H1 (cell line): Measurements from ENCODE around the gene NEDD8. TPM values are rescaled to one million over a fixed set of nuclear protein-coding genes. Genes with fewer than 3 reads are reported as not detected.

ENCODE experiments used
- CTCF ChIA-PET: fragments of 300-600 bp; sonication (Branson Sonifier 250); formaldehyde crosslinking; loops from one replicate; lab custom pipeline; 2021; ENCODE audit not compliant: partially characterized antibody; lab: Charles Lee
- POLR2A ChIA-PET: fragments of 300-600 bp; sonication (Branson Sonifier 250); formaldehyde crosslinking; loops from one replicate; lab custom pipeline; 2021; ENCODE audit warnings: inconsistent platforms; ENCODE audit not compliant: partially characterized antibody; lab: Charles Lee
- DNase-seq, 2 experiments: peaks; one replicate each; pipeline versions ENCODE4 v3.0.0 to v3.0.0-alpha.2; 2010 to 2022; ENCODE audit warnings: low spot score in 2 of 2, low read depth in 1 of 2, mixed read lengths in 1 of 2
- FAIRE-seq: peaks from 2 replicates; lab custom pipeline; 2011; peaks lifted over from hg19 to GRCh38; lab: Jason Lieb, UNC
- H2AFZ ChIP-seq: 2 replicates; pipeline ENCODE4 v1.8.1; 2012; ENCODE audit warnings: low read length, inconsistent platforms
- H2AK5ac ChIP-seq: 2 replicates; pipeline ENCODE4 v1.6.1; 2013; ENCODE audit warnings: low read depth, low read length
- H2BK120ac ChIP-seq: replicated peaks from 2 replicates; pipeline ENCODE3; 2013; ENCODE audit warnings: low read depth, low read length, inconsistent platforms
- H2BK12ac ChIP-seq: 2 replicates; pipeline ENCODE4 v1.6.1; 2013; ENCODE audit warnings: low read depth, low read length
- H2BK15ac ChIP-seq: 2 replicates; pipeline ENCODE4 v1.6.1; 2013; ENCODE audit warnings: low read length
- H2BK20ac ChIP-seq: 2 replicates; pipeline ENCODE4 v1.6.1; 2013; ENCODE audit warnings: low read length
- H2BK5ac ChIP-seq: 2 replicates; pipeline ENCODE4 v1.6.1; 2013; ENCODE audit warnings: low read depth, low read length
- H3K14ac ChIP-seq: 2 replicates; pipeline ENCODE4 v1.6.1; 2013; ENCODE audit warnings: inconsistent platforms; ENCODE audit not compliant: insufficient read length
- H3K18ac ChIP-seq: 2 replicates; pipeline ENCODE4 v1.6.1; 2013; ENCODE audit warnings: low read length; ENCODE audit errors: extremely low read depth
- H3K23ac ChIP-seq: 2 replicates; pipeline ENCODE4 v1.6.1; 2013; ENCODE audit warnings: inconsistent platforms; ENCODE audit not compliant: insufficient read length
- H3K23me2 ChIP-seq: 2 replicates; pipeline ENCODE4 v1.6.1; 2013; ENCODE audit warnings: low read depth, low read length
- H3K27ac ChIP-seq: 2 replicates; pipeline ENCODE4 v1.6.1; 2011; ENCODE audit warnings: low read depth, low read length, inconsistent platforms
- H3K27me3 ChIP-seq, 4 experiments: replicated peaks in 1 of 4; 1 replicate in 1 of 4; 2 replicates in 3 of 4; pipeline versions ENCODE4 v1.6.1 to v1.8.1; 2011 to 2013; ENCODE audit warnings: low read length in 3 of 4, mild to moderate bottlenecking in 3 of 4, inconsistent platforms in 2 of 4, mixed read lengths in 2 of 4, moderate library complexity in 1 of 4; ENCODE audit not compliant: control insufficient read depth in 3 of 4, insufficient read depth in 3 of 4; ENCODE audit errors: extremely low read depth in 1 of 4
- H3K36me3 ChIP-seq, 4 experiments: 2 replicates each; pipeline versions ENCODE4 v1.6.1 to v1.8.1; 2011 to 2013; ENCODE audit warnings: mild to moderate bottlenecking in 4 of 4, low read length in 3 of 4, moderate library complexity in 2 of 4, control low read depth in 1 of 4, inconsistent platforms in 1 of 4; ENCODE audit not compliant: insufficient read depth in 4 of 4, control insufficient read depth in 2 of 4
- H3K4ac ChIP-seq: replicated peaks from 2 replicates; pipeline ENCODE3; 2013; ENCODE audit warnings: low read length, low read depth, mixed read lengths, inconsistent platforms; ENCODE audit not compliant: insufficient read length
- H3K4me1 ChIP-seq, 4 experiments: replicated peaks in 1 of 4; 1 replicate in 1 of 4; 2 replicates in 3 of 4; pipeline versions ENCODE4 v1.6.1 to v1.8.1; 2011 to 2013; ENCODE audit warnings: low read length in 3 of 4, inconsistent platforms in 2 of 4, mixed read lengths in 1 of 4; ENCODE audit not compliant: insufficient read depth in 4 of 4, control insufficient read depth in 3 of 4
- H3K4me2 ChIP-seq, 2 experiments: 2 replicates each; pipeline versions ENCODE4 v1.6.1 to v1.8.1; 2011 to 2013; ENCODE audit warnings: low read depth in 2 of 2, low read length in 2 of 2, control low read depth in 1 of 2, inconsistent platforms in 1 of 2, mild to moderate bottlenecking in 1 of 2; ENCODE audit not compliant: insufficient read depth in 1 of 2
- H3K4me3 ChIP-seq, 4 experiments: fragments of 200-600, 300-600 bp in 1 of 4; sonication (generic), shearing (Covaris generic), sonication (Bioruptor Twin) in 1 of 4; 2 replicates each; pipeline versions ENCODE4 v1.5.1 to v1.8.1; 2011 to 2016; ENCODE audit warnings: low read length in 4 of 4, low read depth in 3 of 4, control low read depth in 2 of 4, inconsistent platforms in 2 of 4, mild to moderate bottlenecking in 2 of 4, mixed read lengths in 1 of 4, moderate library complexity in 1 of 4; ENCODE audit not compliant: insufficient read depth in 2 of 4; ENCODE audit errors: extremely low read depth in 1 of 4
- H3K56ac ChIP-seq: replicated peaks from 2 replicates; pipeline ENCODE3; 2013; ENCODE audit warnings: low read depth, mild to moderate bottlenecking, mixed read lengths, low read length, inconsistent platforms; ENCODE audit not compliant: insufficient read length
- H3K79me1 ChIP-seq: 2 replicates; pipeline ENCODE4 v1.6.1; 2013; ENCODE audit warnings: low read depth, low read length, control low read depth
- H3K79me2 ChIP-seq, 2 experiments: 2 replicates each; pipeline versions ENCODE4 v1.6.1 to v1.8.1; 2012 to 2013; ENCODE audit warnings: low read length in 2 of 2, mild to moderate bottlenecking in 2 of 2, inconsistent platforms in 1 of 2; ENCODE audit not compliant: insufficient read depth in 2 of 2, control insufficient read depth in 1 of 2
- H3K9ac ChIP-seq, 4 experiments: replicated peaks in 1 of 4; 1 replicate in 1 of 4; 2 replicates in 3 of 4; pipeline versions ENCODE4 v1.6.1 to v1.8.1; 2011 to 2013; ENCODE audit warnings: low read depth in 3 of 4, low read length in 3 of 4, control low read depth in 2 of 4, mild to moderate bottlenecking in 2 of 4, moderate library complexity in 2 of 4, inconsistent platforms in 1 of 4; ENCODE audit errors: extremely low read depth in 1 of 4
- H3K9me3 ChIP-seq, 2 experiments: 2 replicates each; pipeline versions ENCODE4 v1.6.1 to v1.8.1; 2012 to 2013; ENCODE audit warnings: mild to moderate bottlenecking in 2 of 2, moderate library complexity in 2 of 2, control low read depth in 1 of 2, inconsistent platforms in 1 of 2, low read depth in 1 of 2, low read length in 1 of 2, mixed read lengths in 1 of 2; ENCODE audit not compliant: insufficient read depth in 2 of 2
- H4K20me1 ChIP-seq, 2 experiments: replicated peaks in 1 of 2; 2 replicates each; pipeline versions ENCODE3 to v1.8.1; 2011 to 2013; ENCODE audit warnings: inconsistent platforms in 2 of 2, low read length in 2 of 2, mild to moderate bottlenecking in 1 of 2; ENCODE audit not compliant: insufficient read depth in 2 of 2, control insufficient read depth in 1 of 2
- H4K5ac ChIP-seq: 2 replicates; pipeline ENCODE4 v1.6.1; 2013; ENCODE audit warnings: low read length, low read depth, mixed read lengths, inconsistent platforms; ENCODE audit not compliant: insufficient read length
- H4K8ac ChIP-seq: 2 replicates; pipeline ENCODE4 v1.8.0; 2013; ENCODE audit warnings: mild to moderate bottlenecking, moderate library complexity, low read length, inconsistent platforms; ENCODE audit not compliant: insufficient read depth; ENCODE audit errors: extremely low read depth
- H4K91ac ChIP-seq: replicated peaks from 2 replicates; pipeline ENCODE3; 2013; ENCODE audit warnings: low read length, mixed read lengths, inconsistent platforms; ENCODE audit not compliant: insufficient read length
- SAP30 ChIP-seq: fragments of 300-600 bp; sonication (generic); IDR thresholded peaks from 2 replicates; pipeline ENCODE4 v1.7.1; 2012; ENCODE audit warnings: low read length, moderate library complexity, mild to moderate bottlenecking, inconsistent platforms; ENCODE audit not compliant: insufficient read depth, insufficient replicate concordance
- SP1 ChIP-seq: IDR thresholded peaks from 2 replicates; pipeline ENCODE4 v1.6.1; 2011; ENCODE audit warnings: low read depth, low read length
- WGBS, 2 experiments: shearing (Covaris generic) in 1 of 2; methylation state at CpG; one replicate each; pipeline versions ENCODE4 v1.1.6 to v1.1.7; 2013 to 2015; ENCODE audit warnings: low lambda C conversion rate in 2 of 2, mixed read lengths in 2 of 2, inconsistent platforms in 1 of 2, low coverage in 1 of 2, missing lambda C conversion rate in 1 of 2; ENCODE audit not compliant: insufficient replicate concordance in 2 of 2, insufficient coverage in 1 of 2, insufficient read length in 1 of 2; ENCODE audit errors: extremely low coverage in 1 of 2, missing lambda C conversion rate in 1 of 2; 5-methylcytosine and 5-hydroxymethylcytosine counted together
- polyA plus RNA-seq, 7 experiments: library from polyadenylated mRNA; depleted of rRNA in 3 of 7; stranded (reverse) in 5 of 7; unstranded in 2 of 7; fragments of >200 nt in 5 of 7; fragments of 200-250 nt in 2 of 7; gene quantifications; 1 replicate in 5 of 7; 2 replicates in 1 of 7; 4 replicates in 1 of 7; pipeline versions ENCODE4 v1.2.1 to v1.2.3, GENCODE V29; 2011 to 2013; ENCODE audit warnings: missing spikeins in 2 of 7, mixed read lengths in 2 of 7
- total RNA-seq: library from RNA; stranded (reverse); fragmentation: NEBNext Ultra II Directional; extraction: Animal tissue kit (Norgen Biotek cat#: 25700); gene quantifications from 2 replicates; pipeline ENCODE4 v1.2.1, GENCODE V29; 2021
- TF ChIP-seq, protein P1 (sequence below): IDR thresholded peaks from 2 replicates; pipeline ENCODE4 v1.6.1; 2012; ENCODE audit warnings: inconsistent platforms

The NEDD8 gene
- total and polyA plus RNA-seq, 2 of the 8 experiments (the other 6 are each of a cell fraction or from before 2014, with no cell fraction given), result 253 to 317 TPM

DNA sequence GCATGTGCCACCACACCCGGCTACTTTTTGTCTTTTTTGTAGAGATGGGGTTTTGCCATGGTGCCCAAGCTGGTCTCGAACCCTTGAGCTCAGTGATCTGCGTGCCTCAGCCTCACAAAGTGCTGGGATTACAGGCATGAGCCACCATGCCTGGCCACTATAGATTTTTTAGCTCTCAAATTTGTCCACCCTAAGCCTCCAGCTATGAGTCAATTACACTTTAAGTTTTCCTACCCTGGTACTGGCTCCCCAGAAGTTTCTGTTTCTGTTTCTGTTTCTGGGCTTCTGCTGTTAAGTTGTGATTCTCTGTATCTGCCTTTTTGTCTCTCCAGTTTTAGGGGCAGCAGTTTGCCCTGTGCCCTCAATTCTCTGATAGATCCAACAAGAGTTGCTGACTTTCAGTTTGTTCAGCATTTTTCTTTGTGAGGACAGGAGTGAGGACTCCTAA is 14.6 kb upstream of the NEDD8 start:
- no peak overlapping the region for H2BK5ac ChIP-seq
- no peak overlapping the region for H3K4me3 ChIP-seq
- 88% methylated on average over 3 of the region's 3 CpGs; no CpG with 5 or more reads in 1 of the 2 experiments for WGBS, 2 experiments
- H3K36me3 ChIP-seq, result no peaks in the 10 kb centered on the region
- H4K91ac ChIP-seq, result no peak overlapping the region
- no peak overlapping the region for H3K27ac ChIP-seq
- no peak overlapping the region for H2AFZ ChIP-seq
- no peak overlapping the region for H2BK20ac ChIP-seq
- no peak overlapping the region for H3K4ac ChIP-seq
- H3K79me1 ChIP-seq, result no peaks in the 10 kb centered on the region
- no peak overlapping the region for H2AK5ac ChIP-seq
- no peak overlapping the region for H3K23ac ChIP-seq
- no peak overlapping the region for H3K56ac ChIP-seq
- no peak overlapping the region for H3K18ac ChIP-seq
- TF ChIP-seq SAP30, result no peak
- TF ChIP-seq, protein P1, sequence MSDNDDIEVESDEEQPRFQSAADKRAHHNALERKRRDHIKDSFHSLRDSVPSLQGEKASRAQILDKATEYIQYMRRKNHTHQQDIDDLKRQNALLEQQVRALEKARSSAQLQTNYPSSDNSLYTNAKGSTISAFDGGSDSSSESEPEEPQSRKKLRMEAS, result no peak
- no peak for TF ChIP-seq SP1
- ChIA-PET CTCF (interaction anchor here (0.7 to 9.4 kb wide), 11 partner anchors 18 to 185 kb away, joined by 3 to 163 read pairs (median 4); partner anchors contain the start of genes CIDEB, DHRS1, LTB4R and NOP9), POLR2A (interaction anchor here (0.9 to 4.2 kb wide), 12 partner anchors 10 to 59 kb away, joined by 3 to 20 read pairs (median 4); partner anchors contain the start of genes CHMP4A, DHRS1, NOP9 and RABGGTA)
- H3K23me2 ChIP-seq, result peaks cover 5% of the 10 kb centered on the region; the same call in 1 of the 2 replicates
- FAIRE-seq (no peak), DNase-seq (no peak)
- no peak overlapping the region for H2BK12ac ChIP-seq
- no peaks in the 10 kb centered on the region for H3K79me2 ChIP-seq
- no peak overlapping the region for H3K9ac ChIP-seq
- no peak overlapping the region for H4K5ac ChIP-seq
- no peak overlapping the region for H3K4me2 ChIP-seq
- H3K14ac ChIP-seq, result no peak overlapping the region
- no peaks in the 10 kb centered on the region for H3K27me3 ChIP-seq
- H3K4me1 ChIP-seq, result peaks cover 0 to 4% (median 0%) of the 10 kb centered on the region in 4 experiments; a peak in 3 of 7 replicates
- no peak overlapping the region for H4K8ac ChIP-seq
- H4K20me1 ChIP-seq, result peaks cover 0 to under 1% of the 10 kb centered on the region in 2 experiments
- H2BK15ac ChIP-seq, result no peak overlapping the region
- H3K9me3 ChIP-seq, result no peaks in the 10 kb centered on the region
- no peak overlapping the region for H2BK120ac ChIP-seq
